Measurements from ENCODE around the gene TTC8.

TTC8 gene

DNA sequence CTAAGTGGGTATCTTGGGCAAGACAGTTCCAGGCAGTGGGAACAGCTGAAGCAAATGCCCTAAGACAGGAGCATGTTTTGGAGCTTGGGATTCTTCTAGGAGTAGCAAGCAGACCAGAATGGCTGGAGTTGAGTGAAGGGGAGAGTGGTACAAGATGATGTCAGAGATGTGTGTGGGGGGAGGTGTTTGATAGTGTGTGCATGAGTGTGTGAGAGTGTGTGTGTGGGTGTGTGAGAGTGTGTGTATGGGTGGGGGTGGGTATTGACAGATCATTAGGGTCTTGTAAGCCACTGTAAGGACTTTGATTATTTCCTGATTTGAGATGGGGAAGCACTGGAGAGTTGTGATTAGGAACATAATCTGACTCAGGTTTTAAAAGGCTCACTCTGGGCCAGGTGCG is 78.4 kb downstream of the TTC8 start:
- no peaks in the 10 kb centered on the region for H3K36me3 ChIP-seq (replicated peaks; ENCODE audit: insufficient read depth, low read length)
- H3K27ac ChIP-seq (ENCODE audit: low read length): no peak overlapping the region
- H3F3A ChIP-seq (ENCODE audit: insufficient read depth, low read length): no peaks in the 10 kb centered on the region
- H3K4me1 ChIP-seq (ENCODE audit: low read length): no peaks in the 10 kb centered on the region
- DNase-seq: no peak
- no peak overlapping the region for H2AFZ ChIP-seq (ENCODE audit: low read length)
- no peaks in the 10 kb centered on the region for H3K79me2 ChIP-seq (ENCODE audit: low read length)
- H3K9me3 ChIP-seq (replicated peaks; ENCODE audit: insufficient read depth, low read length): no peaks in the 10 kb centered on the region
- no peak for TF ChIP-seq EZH2 (optimal IDR thresholded peaks at IDR 0.05; ENCODE audit: low read depth, low read length)
- no peak for TF ChIP-seq EZH2phosphoT487 (IDR thresholded peaks at IDR 0.05; ENCODE audit: low read length)
- TF ChIP-seq, protein P1, sequence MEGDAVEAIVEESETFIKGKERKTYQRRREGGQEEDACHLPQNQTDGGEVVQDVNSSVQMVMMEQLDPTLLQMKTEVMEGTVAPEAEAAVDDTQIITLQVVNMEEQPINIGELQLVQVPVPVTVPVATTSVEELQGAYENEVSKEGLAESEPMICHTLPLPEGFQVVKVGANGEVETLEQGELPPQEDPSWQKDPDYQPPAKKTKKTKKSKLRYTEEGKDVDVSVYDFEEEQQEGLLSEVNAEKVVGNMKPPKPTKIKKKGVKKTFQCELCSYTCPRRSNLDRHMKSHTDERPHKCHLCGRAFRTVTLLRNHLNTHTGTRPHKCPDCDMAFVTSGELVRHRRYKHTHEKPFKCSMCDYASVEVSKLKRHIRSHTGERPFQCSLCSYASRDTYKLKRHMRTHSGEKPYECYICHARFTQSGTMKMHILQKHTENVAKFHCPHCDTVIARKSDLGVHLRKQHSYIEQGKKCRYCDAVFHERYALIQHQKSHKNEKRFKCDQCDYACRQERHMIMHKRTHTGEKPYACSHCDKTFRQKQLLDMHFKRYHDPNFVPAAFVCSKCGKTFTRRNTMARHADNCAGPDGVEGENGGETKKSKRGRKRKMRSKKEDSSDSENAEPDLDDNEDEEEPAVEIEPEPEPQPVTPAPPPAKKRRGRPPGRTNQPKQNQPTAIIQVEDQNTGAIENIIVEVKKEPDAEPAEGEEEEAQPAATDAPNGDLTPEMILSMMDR (IDR thresholded peaks at IDR 0.05; ENCODE audit: low read length): no peak
- no peak overlapping the region for H3K9ac ChIP-seq (ENCODE audit: low read length)
- H4K20me1 ChIP-seq (ENCODE audit: insufficient read depth, low read length): no peaks in the 10 kb centered on the region
- no peak overlapping the region for H3K4me2 ChIP-seq (ENCODE audit: low read depth, low read length)
- H3K4me3 ChIP-seq (ENCODE audit: low read length): no peak overlapping the region
- no peaks in the 10 kb centered on the region for H3K9me2 ChIP-seq (replicated peaks; ENCODE audit: insufficient read depth, low read length)
- no peaks in the 10 kb centered on the region for H3K27me3 ChIP-seq (replicated peaks; ENCODE audit: insufficient read depth, low read length)

DNA sequence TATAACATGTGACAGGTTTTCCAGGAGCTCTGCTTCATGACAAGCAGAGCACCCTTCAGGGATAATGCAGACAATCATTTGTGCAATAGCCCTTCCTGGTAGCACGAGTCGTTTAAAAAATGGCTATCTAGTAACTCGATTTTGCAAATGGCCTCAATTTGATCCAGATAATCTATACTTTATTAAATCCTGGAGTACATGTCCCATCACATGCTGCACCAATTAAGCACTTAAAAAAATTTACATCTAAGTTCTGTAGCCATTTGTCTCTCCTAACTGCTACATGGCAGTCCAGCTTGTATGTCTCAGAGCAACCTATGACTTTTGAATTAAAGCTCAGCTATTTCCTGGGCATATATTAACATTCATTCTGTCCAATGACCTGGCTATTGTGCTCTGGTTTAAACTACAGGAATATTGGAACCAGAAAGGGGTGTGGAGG is 79.8 kb downstream of the TTC8 start:
- H3K4me2 ChIP-seq (ENCODE audit: low read depth, low read length): no peak overlapping the region
- TF ChIP-seq, protein P1 (IDR thresholded peaks at IDR 0.05; ENCODE audit: low read length): no peak
- TF ChIP-seq EZH2phosphoT487 (IDR thresholded peaks at IDR 0.05; ENCODE audit: low read length): no peak
- TF ChIP-seq EZH2 (optimal IDR thresholded peaks at IDR 0.05; ENCODE audit: low read depth, low read length): no peak
- no peaks in the 10 kb centered on the region for H3K4me1 ChIP-seq (ENCODE audit: low read length)
- H3K36me3 ChIP-seq (replicated peaks; ENCODE audit: insufficient read depth, low read length): no peaks in the 10 kb centered on the region
- no peak overlapping the region for H3K4me3 ChIP-seq (ENCODE audit: low read length)
- no peak overlapping the region for H3K27ac ChIP-seq (ENCODE audit: low read length)
- no peaks in the 10 kb centered on the region for H3K9me2 ChIP-seq (replicated peaks; ENCODE audit: insufficient read depth, low read length)
- no peak for DNase-seq
- H3K27me3 ChIP-seq (replicated peaks; ENCODE audit: insufficient read depth, low read length): no peaks in the 10 kb centered on the region
- no peak overlapping the region for H3K9ac ChIP-seq (ENCODE audit: low read length)
- H4K20me1 ChIP-seq (ENCODE audit: insufficient read depth, low read length): no peaks in the 10 kb centered on the region
- H3K9me3 ChIP-seq (replicated peaks; ENCODE audit: insufficient read depth, low read length): no peaks in the 10 kb centered on the region
- H3K79me2 ChIP-seq (ENCODE audit: low read length): no peaks in the 10 kb centered on the region
- H2AFZ ChIP-seq (ENCODE audit: low read length): no peak overlapping the region
- H3F3A ChIP-seq (ENCODE audit: insufficient read depth, low read length): no peaks in the 10 kb centered on the region

DNA sequence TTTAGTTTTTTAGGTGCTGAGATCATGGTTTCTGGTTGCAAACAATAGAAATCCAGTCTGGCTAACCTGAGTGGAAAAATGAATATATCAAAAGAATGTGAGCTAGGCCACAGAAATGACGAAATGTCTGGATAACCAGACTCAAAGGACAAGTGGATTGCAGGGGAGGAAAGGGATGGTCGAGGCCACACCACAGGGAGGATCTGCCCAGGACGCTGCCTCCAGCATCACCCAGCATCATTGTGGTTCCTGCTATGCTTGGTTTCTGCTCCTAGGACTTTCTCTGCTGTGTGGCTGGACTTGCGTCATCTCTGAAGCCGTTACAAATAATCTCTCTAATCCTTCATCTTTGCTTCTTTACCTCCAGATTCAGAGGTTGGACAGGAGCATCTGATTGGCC is 80.4 kb downstream of the TTC8 start:
- H2AFZ ChIP-seq (ENCODE audit: low read length): no peak overlapping the region
- no peak overlapping the region for H3K4me2 ChIP-seq (ENCODE audit: low read depth, low read length)
- TF ChIP-seq EZH2phosphoT487 (IDR thresholded peaks at IDR 0.05; ENCODE audit: low read length) (no peak), EZH2 (optimal IDR thresholded peaks at IDR 0.05; ENCODE audit: low read depth, low read length) (no peak)
- TF ChIP-seq, protein P1 (IDR thresholded peaks at IDR 0.05; ENCODE audit: low read length): no peak
- H3F3A ChIP-seq (ENCODE audit: insufficient read depth, low read length): no peaks in the 10 kb centered on the region
- no peak overlapping the region for H3K27ac ChIP-seq (ENCODE audit: low read length)
- no peaks in the 10 kb centered on the region for H3K79me2 ChIP-seq (ENCODE audit: low read length)
- no peaks in the 10 kb centered on the region for H3K27me3 ChIP-seq (replicated peaks; ENCODE audit: insufficient read depth, low read length)
- no peak overlapping the region for H3K4me3 ChIP-seq (ENCODE audit: low read length)
- H4K20me1 ChIP-seq (ENCODE audit: insufficient read depth, low read length): no peaks in the 10 kb centered on the region
- H3K4me1 ChIP-seq (ENCODE audit: low read length): no peaks in the 10 kb centered on the region
- DNase-seq: no peak
- no peaks in the 10 kb centered on the region for H3K36me3 ChIP-seq (replicated peaks; ENCODE audit: insufficient read depth, low read length)
- H3K9me3 ChIP-seq (replicated peaks; ENCODE audit: insufficient read depth, low read length): no peaks in the 10 kb centered on the region
- H3K9me2 ChIP-seq (replicated peaks; ENCODE audit: insufficient read depth, low read length): no peaks in the 10 kb centered on the region
- no peak overlapping the region for H3K9ac ChIP-seq (ENCODE audit: low read length)

All from MM.1S (cell line).